ENCODE results near the gene TNFAIP8L3. TPM values are rescaled to one million over a fixed set of nuclear protein-coding genes. Genes with fewer than 3 reads are reported as not detected.

TNFAIP8L3 gene
- total and polyA plus RNA-seq, 8 donors = 0.58 to 12.5 (median 5.9) TPM; not detected in 1

- Histone ChIP-seq H3K4me1 (peaks cover 13 to 35% (median 22%) of the 10 kb centered on the region in 4 donors), H3K4me3 (no peak overlapping the region), H3K36me3 (no peaks in the 10 kb centered on the region), H3K9me3 (no peaks in the 10 kb centered on the region), H3K27ac (no peak overlapping the region), H3K27me3 (no peaks in the 10 kb centered on the region)
- intact Hi-C loops (cut with DNase I; ENCODE audit: low total_unique reads) = no loop called here
- no peak for DNase-seq
- TF ChIP-seq POLR2AphosphoS5 (IDR thresholded peaks at IDR 0.05) (no peak), POLR2A (IDR thresholded peaks at IDR 0.05) (no peak), EP300 (IDR thresholded peaks at IDR 0.05) (no peak), CTCF (IDR thresholded peaks at IDR 0.05) (no peak)
Observed at GRCh38 chr15:51048308-51048707, 46.4 kb downstream of the TNFAIP8L3 start.

DNA sequence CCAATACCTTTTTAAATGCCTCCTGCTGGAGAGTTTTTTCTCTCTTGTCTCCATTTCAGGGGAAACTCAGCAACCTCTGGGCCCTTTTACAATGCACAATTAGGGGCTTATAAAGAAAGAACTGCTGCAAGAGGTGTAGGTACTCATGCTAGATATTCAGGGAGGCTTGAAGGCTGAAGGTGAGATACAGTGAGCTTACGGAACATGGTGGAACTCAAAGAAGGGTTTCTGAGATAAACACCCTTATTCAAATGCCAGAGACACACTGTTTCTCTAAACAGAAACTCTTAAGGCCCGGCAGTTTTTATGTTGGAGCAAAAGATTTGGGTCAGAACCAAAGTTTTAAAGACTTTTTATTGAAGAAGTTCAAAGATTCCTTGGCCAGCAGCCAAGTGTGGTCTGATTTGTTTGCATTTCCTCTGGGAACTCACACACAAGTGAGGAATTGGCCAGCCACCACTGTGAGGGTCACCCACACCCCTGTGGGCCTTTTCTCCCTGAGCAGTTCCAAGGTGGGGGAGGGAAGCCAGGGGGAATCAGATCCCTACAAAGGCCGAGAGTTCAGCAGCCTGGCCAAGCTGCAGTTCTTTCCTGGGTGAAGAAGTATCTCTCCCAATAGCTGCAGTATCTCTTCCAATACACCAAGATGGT, 47.8 kb downstream of the TNFAIP8L3 start:
- H3K4me1 ChIP-seq = peaks cover 10 to 30% (median 17%) of the 10 kb centered on the region in 4 donors
- no peaks in the 10 kb centered on the region for H3K9me3 ChIP-seq
- TF ChIP-seq CTCF (IDR thresholded peaks at IDR 0.05) = no peak
- no peak for TF ChIP-seq POLR2AphosphoS5 (IDR thresholded peaks at IDR 0.05)
- TF ChIP-seq POLR2A (IDR thresholded peaks at IDR 0.05) = no peak
- no peak for TF ChIP-seq EP300 (IDR thresholded peaks at IDR 0.05)
- peak overlapping the region in 3 of 5 donors; percentile 19 to 49 (median 27) for H3K27ac ChIP-seq
- no peaks in the 10 kb centered on the region for H3K36me3 ChIP-seq
- 29 to 39% (median 30%) methylated on average over 3 of the region's 3 CpGs for WGBS, 5 donors
- peak; percentile 30 to 77 for DNase-seq
- intact Hi-C loops (cut with DNase I; ENCODE audit: low total_unique reads) = no loop called here
- H3K4me3 ChIP-seq = no peak overlapping the region
- no peaks in the 10 kb centered on the region for H3K27me3 ChIP-seq

DNA sequence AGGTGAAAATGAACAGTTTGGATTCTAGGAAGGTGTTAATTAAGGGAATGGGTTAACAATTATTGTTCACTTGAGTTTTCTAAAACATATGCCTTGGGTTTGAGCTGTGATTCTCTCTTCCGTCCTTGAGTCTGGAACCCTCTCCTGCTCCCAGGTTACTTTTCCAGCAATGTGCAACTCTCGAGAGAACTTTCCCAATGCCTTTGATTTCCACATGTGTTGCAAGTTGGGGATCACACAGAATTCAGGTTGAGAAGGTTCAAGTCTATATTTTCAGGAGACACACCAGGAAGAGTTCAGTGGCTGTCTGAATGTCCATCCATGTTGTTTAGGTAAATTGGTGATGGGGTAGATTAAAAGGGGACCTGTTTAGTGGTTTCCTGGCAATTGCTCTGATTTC, 48.7 kb downstream of the TNFAIP8L3 start:
- TF ChIP-seq EP300 (IDR thresholded peaks at IDR 0.05) (no peak), CTCF (IDR thresholded peaks at IDR 0.05) (no peak), POLR2AphosphoS5 (IDR thresholded peaks at IDR 0.05) (no peak), POLR2A (IDR thresholded peaks at IDR 0.05) (no peak)
- intact Hi-C loops (cut with DNase I; ENCODE audit: low total_unique reads) = no loop called here

GRCh38 chr15:51044037-51044727, 50.5 kb downstream of the TNFAIP8L3 start:
- Histone ChIP-seq H3K27me3 (no peaks in the 10 kb centered on the region), H3K36me3 (no peaks in the 10 kb centered on the region), H3K27ac (no peak overlapping the region), H3K9me3 (no peaks in the 10 kb centered on the region), H3K4me3 (no peak overlapping the region), H3K4me1 (peaks cover 8 to 25% (median 14%) of the 10 kb centered on the region in 4 donors)
- TF ChIP-seq POLR2AphosphoS5 (IDR thresholded peaks at IDR 0.05) (no peak), EP300 (IDR thresholded peaks at IDR 0.05) (no peak)
- 56 to 80% (median 61%) methylated on average over 4 of the region's 4 CpGs for WGBS, 5 donors
- DNase-seq = no peak
- intact Hi-C loops (cut with DNase I; ENCODE audit: low total_unique reads) = no loop called here

More for the DNA sequence above, 48.7 kb downstream of the TNFAIP8L3 start:
- Histone ChIP-seq H3K4me1 (peaks cover 8 to 25% (median 14%) of the 10 kb centered on the region in 4 donors), H3K27me3 (no peaks in the 10 kb centered on the region), H3K9me3 (no peaks in the 10 kb centered on the region), H3K4me3 (no peak overlapping the region), H3K36me3 (no peaks in the 10 kb centered on the region), H3K27ac (no peak overlapping the region)
- DNase-seq = no peak
- WGBS, 5 donors = 76 to 95% (median 95%) methylated on average over 2 of the region's 2 CpGs

DNA sequence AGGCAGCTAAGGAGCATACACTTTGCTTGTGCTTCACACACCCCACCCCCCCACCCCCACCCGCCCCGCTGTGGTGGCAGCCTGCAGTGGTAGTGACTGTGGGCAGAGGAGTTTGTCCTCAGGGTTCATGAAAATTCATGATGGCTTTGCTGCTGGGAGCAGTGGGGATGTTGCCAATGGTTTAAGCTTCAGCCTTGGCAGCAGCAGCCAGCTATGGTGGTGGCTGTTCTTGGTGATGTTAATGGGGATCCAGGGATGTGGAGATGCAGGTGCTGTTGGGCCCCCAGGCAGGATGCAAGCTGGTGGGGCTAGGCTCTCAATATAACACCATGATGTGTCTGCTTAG, 55.8 kb downstream of the TNFAIP8L3 start:
- no peak overlapping the region for H3K4me3 ChIP-seq
- no peaks in the 10 kb centered on the region for H3K27me3 ChIP-seq
- H3K4me1 ChIP-seq = no peaks in the 10 kb centered on the region
- no peak for DNase-seq
- no peaks in the 10 kb centered on the region for H3K9me3 ChIP-seq
- intact Hi-C loops (cut with DNase I; ENCODE audit: low total_unique reads) = no loop called here
- TF ChIP-seq POLR2AphosphoS5 (IDR thresholded peaks at IDR 0.05) = no peak
- TF ChIP-seq CTCF (IDR thresholded peaks at IDR 0.05) = no peak
- no peak for TF ChIP-seq EP300 (IDR thresholded peaks at IDR 0.05)
- no peak for TF ChIP-seq POLR2A (IDR thresholded peaks at IDR 0.05)
- 93 to 100% (median 100%) methylated on average over 2 of the region's 2 CpGs for WGBS, 5 donors
- no peaks in the 10 kb centered on the region for H3K36me3 ChIP-seq
- H3K27ac ChIP-seq = no peak overlapping the region
